ENCODE results near the gene MPPED2. TPM values are rescaled to one million over a fixed set of nuclear protein-coding genes. Genes with fewer than 3 reads are reported as not detected.

MPPED2 gene
- total RNA-seq, 1 donor from 2014 or later, result 50.2 TPM

DNA sequence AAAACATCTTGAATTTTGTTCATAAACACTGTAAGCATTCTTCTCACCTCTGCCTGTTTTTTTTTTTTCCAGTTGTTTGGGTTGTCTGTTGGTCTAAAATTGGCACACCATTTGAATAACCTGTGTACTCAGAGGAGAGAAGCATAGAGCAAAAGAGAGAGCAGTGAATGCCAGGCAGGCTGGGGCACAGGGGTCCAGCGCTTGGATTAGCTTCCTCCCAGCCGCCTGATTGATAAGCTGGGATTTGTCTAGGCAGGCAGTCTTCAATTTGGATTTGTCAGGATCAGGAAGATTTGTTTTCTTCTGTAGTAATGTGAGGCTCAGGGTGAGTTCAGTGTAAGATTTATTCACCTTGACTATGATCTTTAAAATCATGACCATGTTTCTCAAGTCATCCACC lies 204.3 kb downstream of the MPPED2 start:
- H3K27ac Mint-ChIP-seq (ENCODE audit: unreplicated experiment), result no peak overlapping the region
- H3K9me3 Mint-ChIP-seq (ENCODE audit: unreplicated experiment), result no peaks in the 10 kb centered on the region
- no peak overlapping the region for H3K4me3 Mint-ChIP-seq (ENCODE audit: unreplicated experiment)
- H3K4me1 Mint-ChIP-seq (ENCODE audit: unreplicated experiment), result peaks cover 4% of the 10 kb centered on the region
- DNase-seq (ENCODE audit: low spot score), result no peak
- H3K27me3 Mint-ChIP-seq (ENCODE audit: unreplicated experiment), result peaks cover 7% of the 10 kb centered on the region
- TF ChIP-seq, protein P1, sequence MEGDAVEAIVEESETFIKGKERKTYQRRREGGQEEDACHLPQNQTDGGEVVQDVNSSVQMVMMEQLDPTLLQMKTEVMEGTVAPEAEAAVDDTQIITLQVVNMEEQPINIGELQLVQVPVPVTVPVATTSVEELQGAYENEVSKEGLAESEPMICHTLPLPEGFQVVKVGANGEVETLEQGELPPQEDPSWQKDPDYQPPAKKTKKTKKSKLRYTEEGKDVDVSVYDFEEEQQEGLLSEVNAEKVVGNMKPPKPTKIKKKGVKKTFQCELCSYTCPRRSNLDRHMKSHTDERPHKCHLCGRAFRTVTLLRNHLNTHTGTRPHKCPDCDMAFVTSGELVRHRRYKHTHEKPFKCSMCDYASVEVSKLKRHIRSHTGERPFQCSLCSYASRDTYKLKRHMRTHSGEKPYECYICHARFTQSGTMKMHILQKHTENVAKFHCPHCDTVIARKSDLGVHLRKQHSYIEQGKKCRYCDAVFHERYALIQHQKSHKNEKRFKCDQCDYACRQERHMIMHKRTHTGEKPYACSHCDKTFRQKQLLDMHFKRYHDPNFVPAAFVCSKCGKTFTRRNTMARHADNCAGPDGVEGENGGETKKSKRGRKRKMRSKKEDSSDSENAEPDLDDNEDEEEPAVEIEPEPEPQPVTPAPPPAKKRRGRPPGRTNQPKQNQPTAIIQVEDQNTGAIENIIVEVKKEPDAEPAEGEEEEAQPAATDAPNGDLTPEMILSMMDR (IDR thresholded peaks at IDR 0.05; ENCODE audit: unreplicated experiment), result no peak
- H3K36me3 Mint-ChIP-seq (ENCODE audit: low read depth, unreplicated experiment), result peaks cover 10% of the 10 kb centered on the region

DNA sequence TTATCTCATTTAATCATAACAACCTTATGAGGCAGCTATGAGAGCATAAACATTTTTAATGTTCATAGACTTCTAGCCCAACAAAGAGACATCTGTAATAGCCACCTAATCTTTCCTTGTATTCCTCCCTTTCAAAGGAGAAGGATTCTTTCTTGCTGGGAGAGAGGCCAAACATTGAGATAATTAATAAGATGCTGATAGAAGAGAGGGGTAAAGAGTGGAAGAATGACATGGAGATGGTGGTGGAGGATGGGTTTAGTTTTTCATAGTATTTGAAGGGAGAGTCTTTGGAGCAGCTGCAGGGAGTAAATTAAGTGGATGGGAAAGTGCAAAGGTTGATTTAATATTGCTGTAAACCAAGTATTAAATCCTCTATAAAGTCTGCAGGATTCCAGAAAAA lies 205.3 kb downstream of the MPPED2 start:
- Mint-ChIP-seq H3K27ac (ENCODE audit: unreplicated experiment) (no peak overlapping the region), H3K4me1 (ENCODE audit: unreplicated experiment) (peaks cover 4% of the 10 kb centered on the region), H3K9me3 (ENCODE audit: unreplicated experiment) (no peaks in the 10 kb centered on the region), H3K36me3 (ENCODE audit: low read depth, unreplicated experiment) (peaks cover 7% of the 10 kb centered on the region), H3K4me3 (ENCODE audit: unreplicated experiment) (no peak overlapping the region), H3K27me3 (ENCODE audit: unreplicated experiment) (peaks cover 6% of the 10 kb centered on the region)
- TF ChIP-seq, protein P1 (IDR thresholded peaks at IDR 0.05; ENCODE audit: unreplicated experiment), result no peak
- DNase-seq (ENCODE audit: low spot score), result no peak

DNA sequence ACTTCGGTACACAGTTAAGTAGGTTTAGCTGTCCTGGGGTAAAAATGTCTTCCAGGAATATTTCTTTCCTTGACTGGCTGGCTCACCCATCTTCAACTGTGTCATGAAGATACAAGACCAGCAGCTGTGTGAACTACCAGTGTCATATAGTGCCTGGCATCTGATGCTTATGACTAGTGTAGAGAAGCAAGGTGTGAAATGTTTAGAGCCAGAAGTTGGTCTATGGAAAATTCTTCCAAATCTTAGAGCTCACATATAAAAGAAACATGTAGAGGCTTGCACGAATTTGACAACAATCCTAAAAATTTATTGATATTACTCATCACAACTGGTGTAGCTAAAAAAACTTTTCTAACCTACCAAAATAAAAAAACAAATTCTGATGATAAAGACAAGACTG lies 208.8 kb downstream of the MPPED2 start:
- TF ChIP-seq, protein P1 (IDR thresholded peaks at IDR 0.05; ENCODE audit: unreplicated experiment), result no peak
- Mint-ChIP-seq H3K4me1 (ENCODE audit: unreplicated experiment) (peaks cover 17% of the 10 kb centered on the region), H3K9me3 (ENCODE audit: unreplicated experiment) (no peaks in the 10 kb centered on the region), H3K27ac (ENCODE audit: unreplicated experiment) (no peak overlapping the region), H3K36me3 (ENCODE audit: low read depth, unreplicated experiment) (no peaks in the 10 kb centered on the region), H3K27me3 (ENCODE audit: unreplicated experiment) (peaks cover 2% of the 10 kb centered on the region), H3K4me3 (ENCODE audit: unreplicated experiment) (no peak overlapping the region)
- no peak for DNase-seq (ENCODE audit: low spot score)

DNA sequence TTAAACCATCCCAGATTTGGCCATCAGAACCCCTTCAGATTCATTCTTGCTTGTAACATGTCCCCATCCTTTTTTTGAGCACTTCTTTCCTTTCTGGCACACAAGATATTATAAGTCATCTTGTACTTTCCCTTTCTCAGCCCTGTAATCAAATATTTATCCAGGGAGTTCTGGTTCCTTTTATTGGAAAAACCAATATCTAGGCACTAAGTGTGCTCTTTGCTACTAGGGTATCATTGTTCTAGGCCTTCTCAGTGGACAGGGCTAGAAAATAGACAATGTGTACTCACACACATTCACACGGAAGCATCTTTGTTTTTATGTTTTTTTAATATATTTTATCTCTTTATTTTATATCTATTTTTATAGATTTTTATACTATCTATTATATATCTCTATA lies 216.0 kb downstream of the MPPED2 start:
- Mint-ChIP-seq H3K27me3 (ENCODE audit: unreplicated experiment) (no peaks in the 10 kb centered on the region), H3K4me1 (ENCODE audit: unreplicated experiment) (peaks cover 12% of the 10 kb centered on the region), H3K36me3 (ENCODE audit: low read depth, unreplicated experiment) (no peaks in the 10 kb centered on the region), H3K4me3 (ENCODE audit: unreplicated experiment) (no peak overlapping the region), H3K9me3 (ENCODE audit: unreplicated experiment) (no peaks in the 10 kb centered on the region), H3K27ac (ENCODE audit: unreplicated experiment) (no peak overlapping the region)
- TF ChIP-seq, protein P1 (IDR thresholded peaks at IDR 0.05; ENCODE audit: unreplicated experiment), result no peak
- DNase-seq (ENCODE audit: low spot score), result no peak

DNA sequence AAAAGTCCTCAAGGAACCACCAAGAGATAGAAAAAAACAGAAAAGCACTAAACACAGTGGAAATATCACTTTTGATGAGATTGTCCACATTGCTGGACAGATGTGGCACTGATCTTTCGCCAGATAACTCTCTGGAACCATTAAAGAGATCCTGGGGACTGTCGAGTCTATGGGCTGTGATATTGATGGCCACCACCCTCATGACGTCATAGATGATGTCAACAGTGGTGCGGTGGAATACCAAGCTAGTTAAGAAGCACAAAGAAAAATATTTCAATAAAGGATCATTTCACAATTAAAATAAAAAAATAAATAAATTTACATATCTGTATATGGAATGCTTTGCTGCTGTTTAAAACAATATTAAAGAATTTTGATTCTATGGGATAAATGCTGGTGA lies 217.8 kb downstream of the MPPED2 start:
- no peak for DNase-seq (ENCODE audit: low spot score)
- TF ChIP-seq, protein P1 (IDR thresholded peaks at IDR 0.05; ENCODE audit: unreplicated experiment), result no peak
- no peaks in the 10 kb centered on the region for H3K9me3 Mint-ChIP-seq (ENCODE audit: unreplicated experiment)
- H3K4me1 Mint-ChIP-seq (ENCODE audit: unreplicated experiment), result peaks cover 8% of the 10 kb centered on the region
- H3K4me3 Mint-ChIP-seq (ENCODE audit: unreplicated experiment), result no peak overlapping the region
- no peak overlapping the region for H3K27ac Mint-ChIP-seq (ENCODE audit: unreplicated experiment)
- no peaks in the 10 kb centered on the region for H3K36me3 Mint-ChIP-seq (ENCODE audit: low read depth, unreplicated experiment)
- H3K27me3 Mint-ChIP-seq (ENCODE audit: unreplicated experiment), result no peaks in the 10 kb centered on the region

Data from endothelial cell (in vitro differentiated cells).